GM06990 (cell line): ENCODE results near the gene PLD2.
A peak's percentile ranks its signal among the peaks of the same experiment; 100 is the strongest.

Source experiments
- DNase-seq: peaks from one replicate; pipeline ENCODE4 v3.0.0-alpha.2; 2011; ENCODE audit not compliant: insufficient read length; ENCODE audit errors: extremely low read depth
- H3K27me3 ChIP-seq: replicated peaks from 2 replicates; pipeline ENCODE4 v1.6.0; 2011; ENCODE audit warnings: low read length; ENCODE audit not compliant: control insufficient read depth, insufficient read depth
- H3K36me3 ChIP-seq: 2 replicates; pipeline ENCODE4 v1.5.1; 2011; ENCODE audit warnings: low read length; ENCODE audit not compliant: control insufficient read depth, insufficient read depth
- H3K4me3 ChIP-seq: replicated peaks from 2 replicates; pipeline ENCODE4 v1.5.1; 2011; ENCODE audit warnings: low read depth, mild to moderate bottlenecking, control low read depth, low read length
- CTCF ChIP-seq: IDR thresholded peaks from 2 replicates; pipeline ENCODE4 v1.5.1; 2011; ENCODE audit warnings: low read length, control low read depth, mild to moderate bottlenecking, inconsistent platforms; ENCODE audit not compliant: insufficient read depth, poor library complexity, severe bottlenecking

The PLD2 gene

DNA sequence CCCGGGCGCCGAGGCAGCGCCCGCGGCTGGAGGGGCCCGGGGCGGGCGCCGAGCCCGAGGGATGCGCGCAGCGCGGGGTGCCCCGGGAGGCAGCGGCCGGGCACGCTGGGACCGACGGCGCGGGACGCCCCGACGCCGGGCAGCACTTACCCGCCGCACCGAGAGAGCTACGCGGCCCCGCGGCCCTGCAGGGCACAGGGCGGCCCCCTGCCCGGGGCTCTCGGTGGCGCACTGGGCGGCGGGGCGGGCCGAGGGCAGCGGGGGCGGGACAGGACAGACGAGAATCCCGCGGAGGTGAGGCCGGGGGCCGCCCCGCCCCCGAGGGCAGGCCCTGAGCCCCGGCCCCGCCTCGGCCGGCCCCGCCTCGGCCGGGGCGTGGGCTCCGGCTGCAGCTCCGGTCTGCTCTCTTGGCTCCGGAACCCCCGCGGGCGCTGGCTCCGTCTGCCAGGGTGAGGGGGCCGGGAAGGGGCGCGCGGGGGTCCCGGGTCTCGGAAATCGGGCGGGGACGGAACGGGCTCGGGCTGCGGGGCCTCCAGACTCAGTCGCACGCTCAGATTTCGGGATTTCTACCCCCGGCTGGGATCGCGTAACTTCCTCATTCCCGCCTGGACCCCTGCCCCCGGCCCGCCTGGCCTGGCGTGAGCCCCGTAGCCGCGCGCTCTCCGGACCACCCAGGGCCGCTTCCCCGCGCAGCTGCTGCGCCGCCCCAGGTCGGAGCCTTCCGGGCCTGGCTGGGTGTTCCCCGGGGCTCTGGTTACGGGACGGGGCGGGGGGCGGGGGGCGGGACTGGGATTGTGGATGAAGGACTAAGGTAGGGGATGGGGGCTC lies at the start of gene PLD2:
PLD2 (plus strand) TSS at position 376 of the 828 bp plus-strand sequence. CDS start 621 bp downstream, outside the sequence.
- H3K27me3 ChIP-seq = no peaks in the 10 kb centered on the region
- H3K4me3 ChIP-seq = peak within 1 kb of the TSS; percentile 76
- H3K36me3 ChIP-seq = peaks cover 2% of the 10 kb centered on the region
- DNase-seq = peak; percentile 90
- TF ChIP-seq CTCF = no peak

DNA sequence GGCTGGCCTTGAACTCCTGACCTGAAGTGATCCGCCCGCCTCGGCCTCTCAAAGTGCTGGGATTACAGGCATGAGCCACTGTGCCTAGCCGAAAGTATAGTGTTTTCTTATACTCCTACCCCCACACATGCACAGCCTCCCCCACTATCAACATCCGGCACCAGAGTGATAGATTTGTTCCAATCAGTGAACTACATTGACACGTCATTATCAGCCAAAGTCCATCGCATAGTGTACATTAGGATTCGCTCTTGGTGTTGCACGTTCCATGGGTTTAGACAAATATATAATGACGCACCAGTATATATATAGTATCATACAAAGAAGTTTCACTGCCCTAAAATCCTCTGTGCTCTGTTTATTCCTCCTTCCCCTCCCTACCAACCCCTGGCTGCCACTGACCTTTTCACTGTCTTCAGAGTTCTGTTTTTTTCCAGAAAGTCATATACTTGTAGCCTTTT lies 47.1 kb upstream of the PLD2 start:
- no peak for DNase-seq
- no peak overlapping the region for H3K4me3 ChIP-seq
- H3K27me3 ChIP-seq = no peaks in the 10 kb centered on the region
- H3K36me3 ChIP-seq = no peaks in the 10 kb centered on the region
- no peak for TF ChIP-seq CTCF

DNA sequence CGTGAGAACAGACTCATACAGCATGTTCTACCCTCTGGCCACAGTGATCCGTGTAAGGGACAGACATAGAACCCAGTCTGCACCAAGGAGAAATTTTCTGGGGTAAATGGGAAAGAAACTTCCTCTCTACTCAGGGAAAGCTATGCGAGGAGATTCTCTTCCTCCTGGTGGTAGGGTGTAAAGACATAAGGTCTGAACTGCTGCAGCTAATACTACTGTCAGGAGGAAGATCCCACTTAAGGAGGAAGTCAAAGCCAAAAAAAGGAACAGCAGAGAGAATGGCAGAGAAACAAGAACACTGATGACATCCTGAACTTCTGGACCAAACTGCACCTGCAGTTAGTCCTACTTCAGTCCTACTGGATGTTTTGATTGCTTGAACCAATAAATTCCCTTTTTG lies 42.4 kb upstream of the PLD2 start:
- H3K4me3 ChIP-seq = no peak overlapping the region
- TF ChIP-seq CTCF = no peak
- DNase-seq = no peak

GRCh38 chr17:4766201-4766600 lies 40.8 kb upstream of the PLD2 start:
- H3K27me3 ChIP-seq = no peaks in the 10 kb centered on the region
- no peak overlapping the region for H3K4me3 ChIP-seq
- no peak for TF ChIP-seq CTCF
- no peak for DNase-seq
- H3K36me3 ChIP-seq = no peaks in the 10 kb centered on the region

More for the DNA sequence above, 42.4 kb upstream of the PLD2 start:
- Histone ChIP-seq H3K27me3 (no peaks in the 10 kb centered on the region), H3K36me3 (no peaks in the 10 kb centered on the region)

GRCh38 chr17:4766723-4767122 lies 40.2 kb upstream of the PLD2 start:
- no peak overlapping the region for H3K4me3 ChIP-seq
- H3K36me3 ChIP-seq = no peaks in the 10 kb centered on the region
- no peak for TF ChIP-seq CTCF
- no peaks in the 10 kb centered on the region for H3K27me3 ChIP-seq
- DNase-seq = no peak
